SU-DHL-6 (cell line): ENCODE results near the gene EFCAB8.

Source experiments
- H2AFZ ChIP-seq: fragments of 200-600 bp; sonication (generic); 2 replicates; pipeline ENCODE4 v1.6.1; 2014; ENCODE audit warnings: low read depth, mild to moderate bottlenecking, moderate library complexity, mixed read lengths, antibody characterized with exemption, low read length; ENCODE audit not compliant: severe bottlenecking
- H3F3A ChIP-seq: fragments of 200-600 bp; shearing (Covaris generic); 2 replicates; pipeline ENCODE4 v1.6.0; 2016; ENCODE audit warnings: antibody characterized with exemption, mild to moderate bottlenecking; ENCODE audit not compliant: insufficient read depth
- H3K27ac ChIP-seq: fragments of 200-600 bp; sonication (generic); 2 replicates; pipeline ENCODE4 v1.5.1; 2016; ENCODE audit warnings: low read depth, mild to moderate bottlenecking, low read length, moderate library complexity, mixed read lengths
- H3K27me3 ChIP-seq: fragments of 200-600 bp; sonication (generic), shearing (Covaris generic); 2 replicates; pipeline ENCODE4 v1.6.0; 2014; ENCODE audit warnings: mild to moderate bottlenecking, low read length
- H3K36me3 ChIP-seq: fragments of 200-600 bp; sonication (generic); 2 replicates; pipeline ENCODE4 v1.6.1; 2014; ENCODE audit warnings: mild to moderate bottlenecking, low read length, mixed read lengths
- H3K4me2 ChIP-seq: fragments of 300-600, 200-600 bp; shearing (Covaris generic), sonication (generic); 2 replicates; pipeline ENCODE4 v1.6.0; 2014; ENCODE audit warnings: low read length, low read depth, mild to moderate bottlenecking; ENCODE audit not compliant: poor library complexity, severe bottlenecking
- H3K4me3 ChIP-seq: fragments of 200-600 bp; sonication (generic); 2 replicates; pipeline ENCODE4 v1.5.1; 2014; ENCODE audit warnings: antibody characterized with exemption, low read length, mild to moderate bottlenecking, mixed read lengths; ENCODE audit not compliant: insufficient read depth, poor library complexity, severe bottlenecking
- H3K79me2 ChIP-seq: fragments of 200-600 bp; sonication (generic); 2 replicates; pipeline ENCODE4 v1.6.1; 2014; ENCODE audit warnings: mild to moderate bottlenecking, low read length, moderate library complexity; ENCODE audit not compliant: insufficient read depth
- H3K9ac ChIP-seq: fragments of 200-600 bp; sonication (generic); 2 replicates; pipeline ENCODE4 v1.7.0; 2014; ENCODE audit warnings: mild to moderate bottlenecking, low read length
- H3K9me2 ChIP-seq: fragments of 200-600 bp; sonication (generic); replicated peaks from 2 replicates; pipeline ENCODE4 v1.6.1; 2014; ENCODE audit warnings: low read length; ENCODE audit not compliant: insufficient read depth
- H3K9me3 ChIP-seq: fragments of 200-600 bp; sonication (generic); 2 replicates; pipeline ENCODE4 v1.6.1; 2014; ENCODE audit warnings: low read length, mixed read lengths; ENCODE audit not compliant: insufficient read depth
- H4K20me1 ChIP-seq: fragments of 200-600 bp; sonication (generic); 2 replicates; pipeline ENCODE4 v1.6.1; 2014; ENCODE audit warnings: low read depth, mild to moderate bottlenecking, antibody characterized with exemption, low read length, moderate library complexity, mixed read lengths
- EZH2phosphoT487 ChIP-seq: fragments of 200-600 bp; sonication (generic), shearing (Covaris generic); conservative IDR thresholded peaks from 2 replicates; pipeline ENCODE4 v1.6.1; 2018; ENCODE audit warnings: mild to moderate bottlenecking, antibody characterized with exemption, low read length, moderate library complexity, mixed read lengths
- TF ChIP-seq, protein P1 (sequence below): fragments of 200-600 bp; sonication (generic); IDR thresholded peaks from one replicate; pipeline ENCODE4 v1.5.1; 2017; ENCODE audit warnings: antibody characterized with exemption, mild to moderate bottlenecking, low read length, moderate library complexity; ENCODE audit not compliant: insufficient read depth, poor library complexity, severe bottlenecking

The EFCAB8 gene

DNA sequence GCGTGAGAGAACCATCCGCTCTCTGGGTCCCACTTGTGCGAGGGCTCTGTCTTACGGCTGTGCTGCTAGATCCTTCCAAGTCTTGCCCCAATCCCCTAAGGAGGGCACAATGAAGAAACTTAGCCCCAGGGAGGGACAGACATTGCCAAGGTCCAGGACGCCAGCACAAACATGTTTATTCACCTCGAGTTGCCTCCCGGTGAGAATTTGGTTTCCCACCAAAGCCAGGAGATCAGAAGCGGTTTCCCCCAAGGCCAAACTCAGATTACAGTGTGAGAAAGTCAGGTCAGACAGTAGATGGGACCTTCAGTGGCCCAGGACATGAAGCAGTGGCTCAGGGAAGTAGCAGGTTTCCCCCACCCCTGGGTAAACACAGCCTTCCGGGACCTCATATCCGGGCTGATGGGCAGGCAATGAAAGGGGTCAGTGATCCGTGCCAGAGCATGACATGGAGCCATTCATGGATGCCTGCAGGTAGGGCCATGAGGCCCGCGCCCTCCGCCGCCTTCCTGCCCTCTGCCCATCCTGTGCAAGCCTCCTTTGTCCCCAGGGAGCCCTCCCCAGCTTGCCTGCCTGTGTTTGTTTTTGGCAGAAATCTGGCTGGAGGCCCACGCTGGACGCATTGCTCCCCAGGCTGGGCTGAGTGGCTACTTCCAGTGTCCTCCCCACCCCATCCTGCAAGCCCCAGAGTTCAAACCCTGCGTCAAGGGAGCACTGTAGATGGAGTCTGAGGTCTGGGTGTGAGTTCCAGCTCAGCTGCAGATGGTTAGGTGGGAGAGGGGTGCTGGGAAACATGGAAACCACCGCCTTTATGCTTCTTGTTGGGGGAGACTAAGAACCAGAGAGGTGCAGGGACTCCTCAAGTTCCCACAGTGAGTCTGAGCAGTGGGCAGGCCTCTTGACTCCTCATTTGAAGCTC, 150.8 kb downstream of the EFCAB8 start:
- Histone ChIP-seq H3K4me2 (no peak overlapping the region), H3K9me2 (no peaks in the 10 kb centered on the region), H3F3A (no peaks in the 10 kb centered on the region), H3K4me3 (no peak overlapping the region), H3K27me3 (no peaks in the 10 kb centered on the region), H2AFZ (no peak overlapping the region), H3K9ac (no peak overlapping the region), H4K20me1 (no peaks in the 10 kb centered on the region), H3K79me2 (no peaks in the 10 kb centered on the region), H3K9me3 (no peaks in the 10 kb centered on the region), H3K27ac (no peak overlapping the region), H3K36me3 (no peaks in the 10 kb centered on the region)
- TF ChIP-seq, protein P1, sequence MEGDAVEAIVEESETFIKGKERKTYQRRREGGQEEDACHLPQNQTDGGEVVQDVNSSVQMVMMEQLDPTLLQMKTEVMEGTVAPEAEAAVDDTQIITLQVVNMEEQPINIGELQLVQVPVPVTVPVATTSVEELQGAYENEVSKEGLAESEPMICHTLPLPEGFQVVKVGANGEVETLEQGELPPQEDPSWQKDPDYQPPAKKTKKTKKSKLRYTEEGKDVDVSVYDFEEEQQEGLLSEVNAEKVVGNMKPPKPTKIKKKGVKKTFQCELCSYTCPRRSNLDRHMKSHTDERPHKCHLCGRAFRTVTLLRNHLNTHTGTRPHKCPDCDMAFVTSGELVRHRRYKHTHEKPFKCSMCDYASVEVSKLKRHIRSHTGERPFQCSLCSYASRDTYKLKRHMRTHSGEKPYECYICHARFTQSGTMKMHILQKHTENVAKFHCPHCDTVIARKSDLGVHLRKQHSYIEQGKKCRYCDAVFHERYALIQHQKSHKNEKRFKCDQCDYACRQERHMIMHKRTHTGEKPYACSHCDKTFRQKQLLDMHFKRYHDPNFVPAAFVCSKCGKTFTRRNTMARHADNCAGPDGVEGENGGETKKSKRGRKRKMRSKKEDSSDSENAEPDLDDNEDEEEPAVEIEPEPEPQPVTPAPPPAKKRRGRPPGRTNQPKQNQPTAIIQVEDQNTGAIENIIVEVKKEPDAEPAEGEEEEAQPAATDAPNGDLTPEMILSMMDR = no peak
- TF ChIP-seq EZH2phosphoT487 = no peak

DNA sequence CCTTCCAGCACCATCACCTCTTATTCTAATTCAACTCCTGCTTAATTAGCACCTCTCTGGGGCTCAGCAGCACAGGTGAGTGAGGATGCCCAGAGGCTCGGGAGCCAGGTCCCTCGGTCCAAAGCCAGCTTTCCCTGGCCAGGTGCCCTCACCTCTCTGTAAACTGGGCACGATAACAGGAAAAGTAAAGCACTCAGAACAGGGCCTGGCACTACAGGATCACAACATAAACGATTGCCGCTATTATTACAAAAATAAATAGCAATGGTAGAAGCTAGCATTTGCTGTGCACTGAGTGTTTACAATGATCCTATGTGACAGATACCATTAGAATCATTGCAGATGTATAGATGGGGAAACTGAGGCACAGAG, 151.4 kb downstream of the EFCAB8 start:
- Histone ChIP-seq H3K27me3 (no peaks in the 10 kb centered on the region), H3K79me2 (no peaks in the 10 kb centered on the region), H3K4me2 (no peak overlapping the region), H3K9me2 (no peaks in the 10 kb centered on the region), H3K27ac (no peak overlapping the region), H4K20me1 (no peaks in the 10 kb centered on the region), H3K9ac (no peak overlapping the region), H3K4me3 (no peak overlapping the region), H3K9me3 (no peaks in the 10 kb centered on the region), H3F3A (no peaks in the 10 kb centered on the region), H3K36me3 (no peaks in the 10 kb centered on the region), H2AFZ (no peak overlapping the region)
- no peak for TF ChIP-seq EZH2phosphoT487
- TF ChIP-seq, protein P1 = no peak

GRCh38 chr20:33010674-33011449, 152.1 kb downstream of the EFCAB8 start:
- Histone ChIP-seq H3K36me3 (no peaks in the 10 kb centered on the region), H3K79me2 (no peaks in the 10 kb centered on the region), H3K9ac (no peak overlapping the region), H2AFZ (no peak overlapping the region), H3K9me2 (no peaks in the 10 kb centered on the region), H4K20me1 (no peaks in the 10 kb centered on the region), H3K4me2 (no peak overlapping the region), H3F3A (no peaks in the 10 kb centered on the region), H3K27me3 (no peaks in the 10 kb centered on the region), H3K27ac (no peak overlapping the region), H3K9me3 (no peaks in the 10 kb centered on the region), H3K4me3 (no peak overlapping the region)
- TF ChIP-seq, protein P1 = no peak
- TF ChIP-seq EZH2phosphoT487 = no peak
